Transverse colon (tissue), 3 donors: ENCODE data around the gene PRKCD.

Source experiments
- POLR2A ChIP-seq: fragments of 450-650 bp; IDR thresholded peaks from one replicate; pipeline ENCODE4 v1.6.1; 2016; ENCODE audit warnings: antibody characterized with exemption, mild to moderate bottlenecking, moderate library complexity
- TF ChIP-seq, protein P1 (sequence below), 5 experiments: fragments of 200-600 bp in 3 of 5; fragments of 450-650 bp in 2 of 5; sonication (generic) in 3 of 5; IDR thresholded peaks; 1 replicate in 2 of 5; 2 replicates in 3 of 5; pipeline ENCODE4 v1.5.1; 2016 to 2017; ENCODE audit warnings: antibody characterized with exemption in 5 of 5, inconsistent platforms in 3 of 5, mild to moderate bottlenecking in 2 of 5, moderate library complexity in 1 of 5

DNA sequence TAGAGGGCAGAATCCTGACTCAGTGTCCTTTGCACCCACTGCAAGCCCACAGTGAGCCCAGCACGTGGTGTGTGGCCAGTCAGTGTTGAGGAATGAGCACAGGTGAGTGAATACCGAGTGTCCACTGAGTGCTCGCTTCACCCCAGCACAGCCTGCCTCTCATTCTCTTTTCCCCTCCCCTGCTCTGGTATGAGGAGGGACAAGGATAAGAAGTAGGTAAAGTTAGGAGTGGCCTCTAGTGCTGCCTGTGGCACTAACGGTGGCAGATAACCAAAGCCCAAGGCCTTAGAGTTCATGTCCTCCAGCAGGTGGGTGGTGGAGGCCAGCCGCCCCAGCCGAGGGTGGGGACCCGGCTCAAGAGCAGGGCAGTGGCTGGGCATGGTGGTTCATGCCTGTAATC is 38.0 kb downstream of the PRKCD start:
- TF ChIP-seq, protein P1, sequence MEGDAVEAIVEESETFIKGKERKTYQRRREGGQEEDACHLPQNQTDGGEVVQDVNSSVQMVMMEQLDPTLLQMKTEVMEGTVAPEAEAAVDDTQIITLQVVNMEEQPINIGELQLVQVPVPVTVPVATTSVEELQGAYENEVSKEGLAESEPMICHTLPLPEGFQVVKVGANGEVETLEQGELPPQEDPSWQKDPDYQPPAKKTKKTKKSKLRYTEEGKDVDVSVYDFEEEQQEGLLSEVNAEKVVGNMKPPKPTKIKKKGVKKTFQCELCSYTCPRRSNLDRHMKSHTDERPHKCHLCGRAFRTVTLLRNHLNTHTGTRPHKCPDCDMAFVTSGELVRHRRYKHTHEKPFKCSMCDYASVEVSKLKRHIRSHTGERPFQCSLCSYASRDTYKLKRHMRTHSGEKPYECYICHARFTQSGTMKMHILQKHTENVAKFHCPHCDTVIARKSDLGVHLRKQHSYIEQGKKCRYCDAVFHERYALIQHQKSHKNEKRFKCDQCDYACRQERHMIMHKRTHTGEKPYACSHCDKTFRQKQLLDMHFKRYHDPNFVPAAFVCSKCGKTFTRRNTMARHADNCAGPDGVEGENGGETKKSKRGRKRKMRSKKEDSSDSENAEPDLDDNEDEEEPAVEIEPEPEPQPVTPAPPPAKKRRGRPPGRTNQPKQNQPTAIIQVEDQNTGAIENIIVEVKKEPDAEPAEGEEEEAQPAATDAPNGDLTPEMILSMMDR (IDR thresholded peaks at IDR 0.05): no peak
- no peak for TF ChIP-seq POLR2A
